ENCODE results near the gene RIMS4.

DNA sequence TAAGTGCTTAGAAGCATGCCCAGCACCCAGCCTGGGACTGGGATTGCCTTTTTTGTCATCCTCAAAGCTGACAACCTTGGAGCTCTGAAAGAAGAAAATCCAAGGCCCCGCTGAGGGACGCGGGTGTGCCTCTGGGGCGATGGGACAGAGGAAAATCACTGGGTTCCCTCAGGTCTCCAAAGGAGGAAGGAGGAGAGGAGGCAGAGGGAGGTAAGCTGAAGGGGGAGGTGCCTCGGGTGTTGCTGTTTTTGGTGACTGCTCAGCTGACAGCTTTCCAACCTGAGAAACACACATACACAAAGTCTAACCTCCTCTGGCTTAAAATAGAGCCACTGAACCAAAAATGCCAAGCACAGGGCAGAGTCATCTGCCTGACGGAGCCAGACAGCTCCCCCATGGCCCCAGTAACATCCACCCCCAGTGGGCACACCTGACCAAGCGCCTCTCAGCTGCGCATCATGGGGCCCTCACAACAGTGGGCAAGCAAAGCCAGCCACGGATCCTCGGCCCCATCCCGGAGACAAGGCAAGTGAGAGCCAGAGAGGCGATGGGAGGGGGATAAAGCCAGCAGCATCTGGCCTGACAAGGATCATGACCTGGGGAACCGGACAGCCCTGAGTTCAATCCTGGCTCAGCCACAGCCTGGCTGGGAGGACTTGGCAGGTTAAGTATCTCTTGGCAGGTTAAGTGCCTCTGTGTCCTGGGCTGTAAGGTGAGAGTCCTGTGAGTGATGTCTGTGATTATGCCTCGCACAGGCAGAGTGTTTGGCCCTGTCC is 67.9 kb downstream of the RIMS4 start:
- no peak for TF ChIP-seq POLR2AphosphoS5 (IDR thresholded peaks at IDR 0.05)
- TF ChIP-seq, protein P1, sequence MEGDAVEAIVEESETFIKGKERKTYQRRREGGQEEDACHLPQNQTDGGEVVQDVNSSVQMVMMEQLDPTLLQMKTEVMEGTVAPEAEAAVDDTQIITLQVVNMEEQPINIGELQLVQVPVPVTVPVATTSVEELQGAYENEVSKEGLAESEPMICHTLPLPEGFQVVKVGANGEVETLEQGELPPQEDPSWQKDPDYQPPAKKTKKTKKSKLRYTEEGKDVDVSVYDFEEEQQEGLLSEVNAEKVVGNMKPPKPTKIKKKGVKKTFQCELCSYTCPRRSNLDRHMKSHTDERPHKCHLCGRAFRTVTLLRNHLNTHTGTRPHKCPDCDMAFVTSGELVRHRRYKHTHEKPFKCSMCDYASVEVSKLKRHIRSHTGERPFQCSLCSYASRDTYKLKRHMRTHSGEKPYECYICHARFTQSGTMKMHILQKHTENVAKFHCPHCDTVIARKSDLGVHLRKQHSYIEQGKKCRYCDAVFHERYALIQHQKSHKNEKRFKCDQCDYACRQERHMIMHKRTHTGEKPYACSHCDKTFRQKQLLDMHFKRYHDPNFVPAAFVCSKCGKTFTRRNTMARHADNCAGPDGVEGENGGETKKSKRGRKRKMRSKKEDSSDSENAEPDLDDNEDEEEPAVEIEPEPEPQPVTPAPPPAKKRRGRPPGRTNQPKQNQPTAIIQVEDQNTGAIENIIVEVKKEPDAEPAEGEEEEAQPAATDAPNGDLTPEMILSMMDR (IDR thresholded peaks at IDR 0.05), result no peak
